T-helper 17 cell (primary cell): ENCODE data around the gene ARRDC3. TPM values are rescaled to one million over a fixed set of nuclear protein-coding genes. Genes with fewer than 3 reads are reported as not detected.

Experiments
- ATAC-seq: fragments of 150-1000 bp; cut with Tn5 transposase; 2 replicates; pipeline ENCODE4 v1.10.0; 2021; ENCODE audit warnings: mild to moderate bottlenecking, moderate library complexity
- DNase-seq, 3 donors: peaks; one replicate each; pipeline versions ENCODE4 v3.0.0 to v3.0.0-alpha.2; 2020 to 2021
- H3K9me3 ChIP-seq: one replicate; pipeline ENCODE4 v1.7.0; 2013; ENCODE audit warnings: low read length, mild to moderate bottlenecking; ENCODE audit not compliant: control insufficient read depth, poor library complexity, severe bottlenecking
- H3K27ac Mint-ChIP-seq: one replicate; pipeline ENCODE4 v1.8.0; 2022; ENCODE audit warnings: mild to moderate bottlenecking, moderate library complexity, mixed read lengths
- H3K27me3 Mint-ChIP-seq: one replicate; pipeline ENCODE4 v1.8.0; 2022; ENCODE audit warnings: mixed read lengths
- H3K36me3 Mint-ChIP-seq: one replicate; pipeline ENCODE4 v1.8.0; 2022; ENCODE audit warnings: low read depth, mixed read lengths
- H3K4me1 Mint-ChIP-seq: one replicate; pipeline ENCODE4 v1.8.0; 2022; ENCODE audit warnings: mild to moderate bottlenecking, mixed read lengths
- H3K4me3 Mint-ChIP-seq: one replicate; pipeline ENCODE4 v1.8.0; 2022; ENCODE audit warnings: mild to moderate bottlenecking, moderate library complexity, mixed read lengths
- total RNA-seq, 4 donors: library from RNA in 2 of 4; stranded (reverse) in 2 of 4; gene quantifications; one replicate each; pipeline ENCODE4 v1.2.3 and lab custom pipeline; 2022 to 2026

ARRDC3 gene
- total RNA-seq, 2 donors from 2014 or later = 173 to 200 TPM

GRCh38 chr5:91381239-91381773 is 1.8 kb downstream of the ARRDC3 start:
- Mint-ChIP-seq H3K36me3 (peaks cover 2% of the 10 kb centered on the region), H3K4me1 (peaks cover 23% of the 10 kb centered on the region), H3K27ac (peak overlapping the region; percentile 100), H3K4me3 (peak overlapping the region; percentile 98), H3K27me3 (no peaks in the 10 kb centered on the region)
- ATAC-seq = no peak
- no peak for DNase-seq
- no peaks in the 10 kb centered on the region for H3K9me3 ChIP-seq

- H3K36me3 Mint-ChIP-seq = peaks cover 2% of the 10 kb centered on the region
- H3K4me3 Mint-ChIP-seq = peak overlapping the region; percentile 98
- DNase-seq (peak; percentile 96 to 97 (median 97)), ATAC-seq (peak; percentile 71)
- H3K27me3 Mint-ChIP-seq = no peaks in the 10 kb centered on the region
- peaks cover 20% of the 10 kb centered on the region for H3K4me1 Mint-ChIP-seq
- no peaks in the 10 kb centered on the region for H3K9me3 ChIP-seq
- H3K27ac Mint-ChIP-seq = peak overlapping the region; percentile 100
Observed at GRCh38 chr5:91380491-91381238, 2.5 kb downstream of the ARRDC3 start.

- H3K9me3 ChIP-seq = no peaks in the 10 kb centered on the region
- Mint-ChIP-seq H3K27me3 (no peaks in the 10 kb centered on the region), H3K36me3 (peaks cover 2% of the 10 kb centered on the region), H3K4me3 (peak overlapping the region; percentile 98), H3K27ac (peak overlapping the region; percentile 100), H3K4me1 (peaks cover 20% of the 10 kb centered on the region)
- DNase-seq (peak; percentile 94 to 97 (median 97)), ATAC-seq (peak; percentile 69)
Observed at GRCh38 chr5:91379914-91380490, 3.1 kb downstream of the ARRDC3 start.

- DNase-seq = no peak
- Mint-ChIP-seq H3K36me3 (peaks cover 2% of the 10 kb centered on the region), H3K27ac (peak overlapping the region; percentile 100), H3K27me3 (no peaks in the 10 kb centered on the region), H3K4me1 (peaks cover 18% of the 10 kb centered on the region), H3K4me3 (peak overlapping the region; percentile 98)
- ATAC-seq = no peak
- no peaks in the 10 kb centered on the region for H3K9me3 ChIP-seq
Observed at GRCh38 chr5:91379246-91379913, 3.7 kb downstream of the ARRDC3 start.

- no peaks in the 10 kb centered on the region for H3K27me3 Mint-ChIP-seq
Observed at GRCh38 chr5:91378752-91379211, 4.3 kb downstream of the ARRDC3 start.

GRCh38 chr5:91374893-91375520 is 8.1 kb downstream of the ARRDC3 start:
- DNase-seq (no peak), ATAC-seq (no peak)
- peak overlapping the region; percentile 43 for H3K4me3 Mint-ChIP-seq
- peaks cover 4% of the 10 kb centered on the region for H3K36me3 Mint-ChIP-seq
- H3K9me3 ChIP-seq = no peaks in the 10 kb centered on the region
- peaks cover 15% of the 10 kb centered on the region for H3K4me1 Mint-ChIP-seq
- no peaks in the 10 kb centered on the region for H3K27me3 Mint-ChIP-seq
- H3K27ac Mint-ChIP-seq = peak overlapping the region; percentile 70

More at GRCh38 chr5:91378752-91379211, 4.3 kb downstream of the ARRDC3 start:
- H3K9me3 ChIP-seq = no peaks in the 10 kb centered on the region
- no peak for ATAC-seq
- Mint-ChIP-seq H3K27ac (peak overlapping the region; percentile 100), H3K4me3 (peak overlapping the region; percentile 76), H3K36me3 (peaks cover 2% of the 10 kb centered on the region), H3K4me1 (peaks cover 14% of the 10 kb centered on the region)
- DNase-seq = no peak

GRCh38 chr5:91373600-91373999 is 9.5 kb downstream of the ARRDC3 start:
- Mint-ChIP-seq H3K4me1 (peaks cover 14% of the 10 kb centered on the region), H3K36me3 (peaks cover 2% of the 10 kb centered on the region), H3K4me3 (no peak overlapping the region), H3K27me3 (no peaks in the 10 kb centered on the region), H3K27ac (no peak overlapping the region)
- DNase-seq = no peak
- no peak for ATAC-seq
- H3K9me3 ChIP-seq = no peaks in the 10 kb centered on the region

- H3K27ac Mint-ChIP-seq = peak overlapping the region; percentile 53
- H3K36me3 Mint-ChIP-seq = peaks cover 2% of the 10 kb centered on the region
Observed at GRCh38 chr5:91373006-91373405, 10.1 kb downstream of the ARRDC3 start.

GRCh38 chr5:91369480-91369879 is 13.6 kb downstream of the ARRDC3 start:
- Mint-ChIP-seq H3K36me3 (peaks cover 2% of the 10 kb centered on the region), H3K27me3 (no peaks in the 10 kb centered on the region), H3K4me1 (peaks cover 8% of the 10 kb centered on the region), H3K27ac (peak overlapping the region; percentile 27), H3K4me3 (no peak overlapping the region)
- no peak for DNase-seq
- H3K9me3 ChIP-seq = no peaks in the 10 kb centered on the region
- no peak for ATAC-seq

More at GRCh38 chr5:91373006-91373405, 10.1 kb downstream of the ARRDC3 start:
- H3K9me3 ChIP-seq = no peaks in the 10 kb centered on the region
- H3K4me3 Mint-ChIP-seq = no peak overlapping the region
- H3K27me3 Mint-ChIP-seq = no peaks in the 10 kb centered on the region
- no peak for ATAC-seq
- H3K4me1 Mint-ChIP-seq = peaks cover 13% of the 10 kb centered on the region
- no peak for DNase-seq

GRCh38 chr5:91367908-91368648 is 15.0 kb downstream of the ARRDC3 start:
- ATAC-seq = peak; percentile 16
- Mint-ChIP-seq H3K27me3 (no peaks in the 10 kb centered on the region), H3K4me1 (peaks cover 8% of the 10 kb centered on the region), H3K27ac (peak overlapping the region; percentile 79), H3K4me3 (peak overlapping the region; percentile 50), H3K36me3 (peaks cover 2% of the 10 kb centered on the region)
- no peaks in the 10 kb centered on the region for H3K9me3 ChIP-seq
- DNase-seq = no peak

- peaks cover 5% of the 10 kb centered on the region for H3K4me1 Mint-ChIP-seq
- no peak overlapping the region for H3K27ac Mint-ChIP-seq
- no peak overlapping the region for H3K4me3 Mint-ChIP-seq
- peaks cover 2% of the 10 kb centered on the region for H3K36me3 Mint-ChIP-seq
- peak; percentile 28 for ATAC-seq
- no peaks in the 10 kb centered on the region for H3K9me3 ChIP-seq
- H3K27me3 Mint-ChIP-seq = no peaks in the 10 kb centered on the region
- DNase-seq = no peak
Observed at GRCh38 chr5:91367344-91367743, 15.8 kb downstream of the ARRDC3 start.

- no peaks in the 10 kb centered on the region for H3K9me3 ChIP-seq
- peaks cover 2% of the 10 kb centered on the region for H3K36me3 Mint-ChIP-seq
- H3K27ac Mint-ChIP-seq = no peak overlapping the region
- DNase-seq (no peak), ATAC-seq (no peak)
- H3K4me3 Mint-ChIP-seq = no peak overlapping the region
- H3K4me1 Mint-ChIP-seq = peaks cover 5% of the 10 kb centered on the region
- H3K27me3 Mint-ChIP-seq = no peaks in the 10 kb centered on the region
Observed at GRCh38 chr5:91366551-91366950, 16.6 kb downstream of the ARRDC3 start.
